Measurements from ENCODE around the gene PPP2CA. TPM values are rescaled to one million over a fixed set of nuclear protein-coding genes. Genes with fewer than 3 reads are reported as not detected.

PPP2CA gene
- total and polyA plus RNA-seq, 7 experiments from 2014 or later, result 89.5 to 168 (median 145) TPM

DNA sequence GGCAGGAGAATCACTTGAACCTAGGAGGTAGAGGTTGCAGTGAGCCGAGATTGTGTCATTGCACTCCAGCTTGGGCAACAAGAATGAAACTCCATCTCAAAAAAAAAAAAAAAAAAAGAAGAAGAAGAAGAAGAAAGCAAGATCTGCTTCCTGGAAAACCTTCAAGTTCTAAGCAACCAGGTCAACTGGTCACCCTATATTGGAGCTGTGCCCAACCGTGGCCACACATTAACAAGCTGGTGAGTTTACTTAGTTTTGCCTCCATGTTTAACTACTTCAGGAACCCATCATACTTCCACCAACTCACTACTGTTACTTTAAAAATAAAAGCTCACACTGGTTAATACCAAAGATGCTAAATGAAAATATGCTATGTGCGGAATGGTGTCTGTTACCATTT lies 36.8 kb downstream of the PPP2CA start:
- POLR2A ChIA-PET, result interaction anchor here (1.0 to 3.0 kb wide), 3 partner anchors 10 to 38 kb away, joined by 4 to 14 read pairs (median 5); partner anchors contain the start of gene SKP1
- CTCF ChIA-PET, result no interaction called here
- intact Hi-C loops (cut with micrococcal nuclease), result no loop called here
- no peak overlapping the region for H3K4me3 Mint-ChIP-seq
- no peak for ATAC-seq
- H3K27me3 ChIP-seq (ENCODE audit: control insufficient read depth in 2 of 2, insufficient read depth in 2 of 2, low read length in 2 of 2), result no peaks in the 10 kb centered on the region
- H3K4me1 Mint-ChIP-seq, result peaks cover 0 to 7% (median 0%) of the 10 kb centered on the region in 7 donors
- H3K4me1 ChIP-seq (ENCODE audit: control insufficient read depth in 2 of 2, insufficient read depth in 2 of 2, low read length in 2 of 2), result no peaks in the 10 kb centered on the region
- H3K9me3 ChIP-seq (ENCODE audit: control insufficient read depth in 2 of 3, low read length in 3 of 3), result no peaks in the 10 kb centered on the region
- no peak overlapping the region for H3K4me3 ChIP-seq (ENCODE audit: low read length)
- H3K36me3 Mint-ChIP-seq, result peaks cover 0 to 8% (median 0%) of the 10 kb centered on the region in 5 donors
- DNase-seq, result no peak
- no peaks in the 10 kb centered on the region for H3K36me3 ChIP-seq (ENCODE audit: control insufficient read depth in 2 of 3, insufficient read depth in 3 of 3, low read length in 3 of 3)
- no peaks in the 10 kb centered on the region for H3K27me3 Mint-ChIP-seq
- H3K27ac Mint-ChIP-seq, result no peak overlapping the region
- H3K9me3 Mint-ChIP-seq, result no peaks in the 10 kb centered on the region
- no peak overlapping the region for H3K27ac ChIP-seq (ENCODE audit: low read depth, low read length)

DNA sequence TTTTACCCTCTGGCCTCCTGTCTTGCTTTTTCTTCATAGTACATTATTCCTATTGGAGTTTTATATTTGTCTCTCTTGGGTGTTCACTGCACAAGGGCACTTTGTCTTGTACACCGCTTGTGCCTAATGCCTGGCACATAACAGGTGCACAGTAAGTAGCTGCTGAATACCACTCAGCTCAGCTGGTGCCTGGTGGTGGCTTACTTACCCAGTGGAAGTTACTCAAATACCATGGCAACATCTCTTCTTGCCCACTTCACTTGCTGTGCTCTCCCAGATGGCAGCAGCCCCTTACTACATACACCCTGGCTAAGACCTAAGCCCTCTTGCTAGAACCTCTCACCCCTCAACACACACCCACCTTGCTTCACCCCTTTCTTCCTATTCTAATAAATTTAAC lies 37.8 kb downstream of the PPP2CA start:
- ATAC-seq (no peak), DNase-seq (no peak)
- Histone ChIP-seq H3K27ac (ENCODE audit: low read depth, low read length) (no peak overlapping the region), H3K36me3 (ENCODE audit: control insufficient read depth in 2 of 3, insufficient read depth in 3 of 3, low read length in 3 of 3) (no peaks in the 10 kb centered on the region), H3K4me1 (ENCODE audit: control insufficient read depth in 2 of 2, insufficient read depth in 2 of 2, low read length in 2 of 2) (no peaks in the 10 kb centered on the region), H3K9me3 (ENCODE audit: control insufficient read depth in 2 of 3, low read length in 3 of 3) (no peaks in the 10 kb centered on the region), H3K4me3 (ENCODE audit: low read length) (no peak overlapping the region), H3K27me3 (ENCODE audit: control insufficient read depth in 2 of 2, insufficient read depth in 2 of 2, low read length in 2 of 2) (no peaks in the 10 kb centered on the region)
- ChIA-PET POLR2A (interaction anchor here (1.3 to 3.0 kb wide), 2 partner anchors 11 to 38 kb away, joined by 5 to 14 read pairs; partner anchors contain the start of gene SKP1), CTCF (interaction anchor here (0.6 kb wide), 2 partner anchors 21 to 40 kb away, joined by 4 read pairs; no protein-coding TSS in a partner anchor)
- no peak overlapping the region for H3K4me3 Mint-ChIP-seq
- peak overlapping the region in 1 of 9 donors; percentile 48 for H3K27ac Mint-ChIP-seq
- no peaks in the 10 kb centered on the region for H3K9me3 Mint-ChIP-seq
- H3K27me3 Mint-ChIP-seq, result no peaks in the 10 kb centered on the region
- intact Hi-C loops (cut with micrococcal nuclease), result no loop called here
- peaks cover 0 to 7% (median 0%) of the 10 kb centered on the region in 7 donors for H3K4me1 Mint-ChIP-seq
- H3K36me3 Mint-ChIP-seq, result peaks cover 0 to 6% (median 0%) of the 10 kb centered on the region in 5 donors

DNA sequence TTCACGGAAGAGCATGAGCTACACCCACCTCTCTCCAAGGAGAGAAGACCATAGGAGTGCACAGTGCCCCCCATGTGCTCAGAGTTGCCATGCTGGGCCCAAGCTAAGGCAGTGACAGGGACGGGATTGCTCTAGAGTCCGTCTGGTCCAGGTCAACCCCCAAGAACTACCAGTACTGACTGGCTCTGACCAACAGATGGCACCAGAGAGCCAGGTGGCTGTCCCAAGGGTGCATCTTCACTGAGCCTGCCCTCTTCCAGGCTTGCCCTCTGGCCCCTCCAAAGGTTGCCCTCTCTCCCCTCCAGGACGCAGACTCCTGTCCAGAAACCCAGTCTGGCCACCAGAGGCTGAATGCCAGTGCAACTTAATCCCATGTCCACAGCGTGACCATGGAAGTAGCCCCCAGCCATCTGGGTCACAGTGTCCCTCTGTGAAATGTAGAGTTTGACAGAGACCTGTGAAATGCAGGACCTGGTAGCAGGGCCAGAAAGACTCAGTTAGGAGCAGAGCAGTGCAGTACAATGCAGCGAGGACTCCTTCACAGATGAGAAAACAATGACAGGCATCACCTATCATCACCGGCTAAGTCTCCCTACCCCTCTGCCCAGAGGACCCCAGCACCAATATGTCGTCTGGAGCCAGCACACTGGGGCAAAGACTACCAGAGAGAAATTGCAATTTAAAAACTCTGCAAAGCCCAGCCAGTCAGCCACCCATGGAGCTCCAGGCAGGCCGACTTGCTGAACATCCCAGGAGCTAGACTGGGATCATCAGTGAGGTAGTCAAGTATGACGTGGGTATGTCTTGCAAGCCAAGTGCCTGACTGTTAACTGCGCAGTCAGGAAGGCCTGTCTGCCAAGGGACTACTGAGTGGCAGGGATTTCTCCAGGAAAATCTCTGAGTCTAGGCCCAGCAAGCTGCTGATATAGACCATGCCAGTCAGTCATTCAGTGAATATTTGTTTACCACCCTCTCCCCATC lies 41.4 kb downstream of the PPP2CA start:
- Mint-ChIP-seq H3K4me1 (peaks cover 0 to 5% (median 0%) of the 10 kb centered on the region in 7 donors), H3K27ac (peak overlapping the region in 1 of 9 donors; percentile 16)

DNA sequence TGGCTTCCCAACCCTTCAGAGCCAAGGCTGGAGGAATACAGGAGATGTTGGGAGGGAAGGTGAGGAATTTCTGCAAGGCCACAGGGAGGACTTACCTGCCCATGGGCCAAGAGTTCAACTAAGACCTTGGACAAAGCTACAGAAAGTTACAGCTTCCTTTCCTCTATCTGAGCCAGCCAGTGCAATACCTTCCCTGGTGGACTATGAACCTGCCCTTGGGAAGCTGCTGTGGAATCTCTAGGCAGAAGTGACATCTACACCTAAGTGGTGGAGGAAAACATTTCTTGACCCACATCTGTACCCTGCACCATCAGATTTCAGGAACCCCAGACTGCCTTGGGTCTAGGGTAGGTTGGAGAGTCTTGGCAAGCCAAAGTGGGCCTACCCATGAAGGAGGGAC lies 42.4 kb downstream of the PPP2CA start:
- CTCF ChIA-PET, result interaction anchor here (0.5 to 4.5 kb wide), 11 partner anchors 15 to 683 kb away, joined by 3 to 30 read pairs (median 4); no protein-coding TSS in a partner anchor
- peaks cover 0 to 5% (median 0%) of the 10 kb centered on the region in 7 donors for H3K4me1 Mint-ChIP-seq

More for the DNA sequence above, 41.4 kb downstream of the PPP2CA start:
- Mint-ChIP-seq H3K9me3 (no peaks in the 10 kb centered on the region), H3K4me3 (no peak overlapping the region), H3K27me3 (peaks cover 0 to 4% (median 0%) of the 10 kb centered on the region in 5 donors), H3K36me3 (no peaks in the 10 kb centered on the region)
- CTCF ChIA-PET, result interaction anchor here (0.5 to 4.5 kb wide), 14 partner anchors 9 to 682 kb away, joined by 3 to 30 read pairs (median 3); no protein-coding TSS in a partner anchor
- Histone ChIP-seq H3K4me1 (ENCODE audit: control insufficient read depth in 2 of 2, insufficient read depth in 2 of 2, low read length in 2 of 2) (no peaks in the 10 kb centered on the region), H3K27me3 (ENCODE audit: control insufficient read depth in 2 of 2, insufficient read depth in 2 of 2, low read length in 2 of 2) (no peaks in the 10 kb centered on the region), H3K36me3 (ENCODE audit: control insufficient read depth in 2 of 3, insufficient read depth in 3 of 3, low read length in 3 of 3) (no peaks in the 10 kb centered on the region), H3K27ac (ENCODE audit: low read depth, low read length) (no peak overlapping the region), H3K9me3 (ENCODE audit: control insufficient read depth in 2 of 3, low read length in 3 of 3) (no peaks in the 10 kb centered on the region), H3K4me3 (ENCODE audit: low read length) (no peak overlapping the region)
- intact Hi-C loops (cut with micrococcal nuclease), result loop anchor here (1.0 to 2.0 kb wide), 6 partner anchors 42 to 402 kb away; partner anchors contain the start of gene PPP2CA (in 2 of the 2)
- DNase-seq (peak; percentile 52 to 83 (median 65)), ATAC-seq (peak; percentile 94)
- POLR2A ChIA-PET, result interaction anchor here (0.8 to 3.1 kb wide), 4 partner anchors 14 to 50 kb away, joined by 3 to 16 read pairs (median 4); partner anchors contain the start of gene PPP2CA

DNA sequence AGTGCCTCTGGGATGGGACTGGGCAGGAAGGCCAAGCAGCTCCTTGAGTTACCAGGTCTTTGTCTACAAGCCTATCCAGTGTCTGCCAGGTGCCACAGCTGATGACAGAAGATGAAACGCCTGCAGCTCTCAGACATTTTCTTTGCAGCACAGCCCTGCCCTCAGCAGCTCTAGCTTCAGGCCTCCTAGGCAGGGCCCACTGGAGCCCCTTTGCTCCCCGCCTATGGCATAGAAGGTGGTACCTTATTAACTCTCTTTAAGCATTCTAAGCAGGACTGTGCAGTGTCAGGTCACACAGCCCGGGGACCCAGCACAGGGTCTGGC lies 47.8 kb downstream of the PPP2CA start:
- intact Hi-C loops (cut with micrococcal nuclease), result loop anchor here in 1 of 2 donors (5.0 kb wide), 2 partner anchors 669 to 1096 kb away; partner anchors contain the start of gene C5orf24
- H3K4me3 Mint-ChIP-seq, result peak overlapping the region; percentile 90 to 99 (median 97)

More for the DNA sequence above, 42.4 kb downstream of the PPP2CA start:
- H3K27ac ChIP-seq (ENCODE audit: low read depth, low read length), result no peak overlapping the region
- H3K4me1 ChIP-seq (ENCODE audit: control insufficient read depth in 2 of 2, insufficient read depth in 2 of 2, low read length in 2 of 2), result no peaks in the 10 kb centered on the region
- POLR2A ChIA-PET, result interaction anchor here (0.6 to 1.2 kb wide), 3 partner anchors 9 to 344 kb away, joined by 3 to 4 read pairs (median 4); partner anchors contain the start of gene PPP2CA
- Mint-ChIP-seq H3K36me3 (no peaks in the 10 kb centered on the region), H3K27ac (no peak overlapping the region), H3K4me3 (no peak overlapping the region), H3K9me3 (no peaks in the 10 kb centered on the region), H3K27me3 (peaks cover 0 to 4% (median 0%) of the 10 kb centered on the region in 5 donors)
- H3K9me3 ChIP-seq (ENCODE audit: control insufficient read depth in 2 of 3, low read length in 3 of 3), result no peaks in the 10 kb centered on the region
- ATAC-seq, result no peak
- DNase-seq, result no peak
- no peaks in the 10 kb centered on the region for H3K36me3 ChIP-seq (ENCODE audit: control insufficient read depth in 2 of 3, insufficient read depth in 3 of 3, low read length in 3 of 3)
- intact Hi-C loops (cut with micrococcal nuclease), result no loop called here
- H3K4me3 ChIP-seq (ENCODE audit: low read length), result no peak overlapping the region
- no peaks in the 10 kb centered on the region for H3K27me3 ChIP-seq (ENCODE audit: control insufficient read depth in 2 of 2, insufficient read depth in 2 of 2, low read length in 2 of 2)

More for the DNA sequence above, 47.8 kb downstream of the PPP2CA start:
- CTCF ChIA-PET, result interaction anchor here (0.5 to 1.6 kb wide), 3 partner anchors 47 to 151 kb away, joined by 4 to 8 read pairs (median 5); partner anchors contain the start of gene PPP2CA
- POLR2A ChIA-PET, result interaction anchor here (0.5 to 12.1 kb wide), 13 partner anchors 10 to 1126 kb away, joined by 3 to 164 read pairs (median 11); partner anchors contain the start of genes HSPA4, PPP2CA and VDAC1
- Mint-ChIP-seq H3K36me3 (peaks cover 0 to 10% (median 5%) of the 10 kb centered on the region in 5 donors), H3K4me1 (peaks cover 19 to 27% (median 22%) of the 10 kb centered on the region in 7 donors), H3K9me3 (peaks cover 0 to 10% (median 0%) of the 10 kb centered on the region in 11 donors), H3K27ac (peak overlapping the region in 7 of 9 donors; percentile 98 to 99 (median 98)), H3K27me3 (peaks cover 0 to 4% (median 0%) of the 10 kb centered on the region in 5 donors)
- no peak overlapping the region for H3K27ac ChIP-seq (ENCODE audit: low read depth, low read length)
- H3K4me3 ChIP-seq (ENCODE audit: low read length), result no peak overlapping the region
- no peak for ATAC-seq
- no peak for DNase-seq
- no peaks in the 10 kb centered on the region for H3K9me3 ChIP-seq (ENCODE audit: control insufficient read depth in 2 of 3, low read length in 3 of 3)
- peaks cover 21 to 25% of the 10 kb centered on the region in 2 donors for H3K4me1 ChIP-seq (ENCODE audit: control insufficient read depth in 2 of 2, insufficient read depth in 2 of 2, low read length in 2 of 2)
- no peaks in the 10 kb centered on the region for H3K27me3 ChIP-seq (ENCODE audit: control insufficient read depth in 2 of 2, insufficient read depth in 2 of 2, low read length in 2 of 2)
- peaks cover 0 to 14% (median 0%) of the 10 kb centered on the region in 3 experiments for H3K36me3 ChIP-seq (ENCODE audit: control insufficient read depth in 2 of 3, insufficient read depth in 3 of 3, low read length in 3 of 3)
